Measurements from ENCODE around the gene LCE3B.

GRCh38 chr1:152630596-152630995 lies 17.0 kb downstream of the LCE3B start:
- no peak for TF ChIP-seq TAF1 (IDR thresholded peaks at IDR 0.05; ENCODE audit: borderline replicate concordance, low read depth, low read length)
- TF ChIP-seq POLR2A (IDR thresholded peaks at IDR 0.05; ENCODE audit: low read depth, low read length), result no peak
- no peak for TF ChIP-seq ATF2 (IDR thresholded peaks at IDR 0.05; ENCODE audit: low read length)
- no peak for TF ChIP-seq POLR2AphosphoS5 (IDR thresholded peaks at IDR 0.05; ENCODE audit: low read length)

All from GM12878 (cell line).